Right lobe of liver (tissue), 6 donors: ENCODE measurements around the gene ADGRE2. TPM values are rescaled to one million over a fixed set of nuclear protein-coding genes. Genes with fewer than 3 reads are reported as not detected.

Source experiments
- ATAC-seq, 4 donors: fragments of 200-7000 bp; cut with Tn5 transposase; one replicate each; pipeline ENCODE4 v1.9.1; 2020; ENCODE audit warnings: mild to moderate bottlenecking in 4 of 4, moderate library complexity in 4 of 4
- DNase-seq, 3 donors: peaks; one replicate each; pipeline ENCODE4 v3.0.0-alpha.2; 2020
- H3K27ac ChIP-seq, 3 donors: fragments of 200-600 bp; one replicate each; pipeline ENCODE4 v1.8.0; 2022
- H3K27me3 ChIP-seq, 2 donors: fragments of 200-600 bp; one replicate each; pipeline ENCODE4 v1.8.0; 2022
- H3K36me3 ChIP-seq, 4 donors: fragments of 200-600 bp; sonication (generic) in 1 of 4; one replicate each; pipeline versions ENCODE4 v1.5.1 to v1.8.0; 2017 to 2022; ENCODE audit warnings: control low read depth in 1 of 4
- H3K4me1 ChIP-seq, 4 donors: fragments of 200-600 bp; sonication (generic) in 1 of 4; one replicate each; pipeline versions ENCODE4 v1.5.1 to v1.8.0; 2017 to 2022; ENCODE audit warnings: control low read depth in 1 of 4
- H3K4me3 ChIP-seq, 3 donors: fragments of 200-600 bp; one replicate each; pipeline ENCODE4 v1.8.0; 2022
- H3K9me3 ChIP-seq, 4 donors: fragments of 200-600 bp; sonication (generic) in 1 of 4; one replicate each; pipeline versions ENCODE4 v1.5.1 to v1.8.0; 2017 to 2022; ENCODE audit warnings: control low read depth in 1 of 4
- CTCF ChIP-seq, 4 donors: fragments of 200-600 bp in 3 of 4; fragments of 450-650 bp in 1 of 4; IDR thresholded peaks; one replicate each; pipeline versions ENCODE4 v1.5.1 to v1.8.0; 2016 to 2022; ENCODE audit warnings: antibody characterized with exemption in 4 of 4, mild to moderate bottlenecking in 2 of 4
- POLR2A ChIP-seq: fragments of 450-650 bp; IDR thresholded peaks from one replicate; pipeline ENCODE4 v1.6.1; 2017; ENCODE audit warnings: antibody characterized with exemption, mild to moderate bottlenecking
- WGBS: methylation state at CpG from one replicate; pipeline ENCODE4 v1.1.6; 2018; ENCODE audit warnings: low coverage, low lambda C conversion rate; ENCODE audit not compliant: insufficient coverage; ENCODE audit errors: missing lambda C conversion rate; 5-methylcytosine and 5-hydroxymethylcytosine counted together
- intact Hi-C, 2 donors: fragments of 100-400 bp; cut with DNase I; formaldehyde crosslinking; loops; one replicate each; pipeline versions ENCODE4 v1.11.2 to v1.14.1; 2022
- total RNA-seq, 6 experiments: library from RNA; depleted of rRNA in 2 of 6; stranded (reverse); fragments of >200 nt in 2 of 6; fragmentation: NEBNext Ultra II Directional in 3 of 6; extraction: Animal tissue kit (Norgen Biotek cat#: 25700) in 3 of 6; gene quantifications; one replicate each; pipeline versions ENCODE4 v1.1.0 to v1.2.4, GENCODE V29; 2016 to 2023
- donor health status: DM: no; HTN: yes; CAD: no.
- donor health status: DM: no; HTN: no; CAD: no.
- donor health status: DM: no; HTN: no; CAD: no.
- donor health status: DM: no; HTN: yes; CAD: no.
- donor health status: DM: no; HTN: yes; CAD: no.

The ADGRE2 gene
- total RNA-seq, 6 experiments from 2014 or later = 1.6 to 5.7 (median 1.9) TPM

- no peaks in the 10 kb centered on the region for H3K4me1 ChIP-seq
- H3K4me3 ChIP-seq = no peak overlapping the region
- TF ChIP-seq CTCF (IDR thresholded peaks at IDR 0.05) (no peak), POLR2A (no peak)
- WGBS = 49% methylated on average over 6 of the region's 6 CpGs
- DNase-seq = no peak
- H3K9me3 ChIP-seq = no peaks in the 10 kb centered on the region
- no peaks in the 10 kb centered on the region for H3K27me3 ChIP-seq
- H3K36me3 ChIP-seq = no peaks in the 10 kb centered on the region
- intact Hi-C loops = no loop called here
- no peak for ATAC-seq
- no peak overlapping the region for H3K27ac ChIP-seq
Measured at GRCh38 chr19:14748601-14749000, 29.8 kb downstream of the ADGRE2 start.

GRCh38 chr19:14746886-14747285 lies 31.5 kb downstream of the ADGRE2 start:
- no peak overlapping the region for H3K4me3 ChIP-seq
- H3K36me3 ChIP-seq = no peaks in the 10 kb centered on the region
- no peaks in the 10 kb centered on the region for H3K4me1 ChIP-seq
- H3K9me3 ChIP-seq = no peaks in the 10 kb centered on the region
- ATAC-seq = no peak
- DNase-seq = no peak
- no peak for TF ChIP-seq POLR2A
- TF ChIP-seq CTCF (IDR thresholded peaks at IDR 0.05) = no peak
- 45% methylated on average over 3 of the region's 4 CpGs for WGBS
- H3K27me3 ChIP-seq = no peaks in the 10 kb centered on the region
- intact Hi-C loops = no loop called here
- H3K27ac ChIP-seq = no peak overlapping the region

- WGBS = 70% methylated on average over 5 of the region's 5 CpGs
- no peak for DNase-seq
- Histone ChIP-seq H3K9me3 (no peaks in the 10 kb centered on the region), H3K4me3 (no peak overlapping the region), H3K27me3 (no peaks in the 10 kb centered on the region), H3K27ac (no peak overlapping the region), H3K4me1 (no peaks in the 10 kb centered on the region), H3K36me3 (no peaks in the 10 kb centered on the region)
- intact Hi-C loops = no loop called here
- TF ChIP-seq POLR2A = no peak
- TF ChIP-seq CTCF (IDR thresholded peaks at IDR 0.05) = no peak
- no peak for ATAC-seq
Measured at GRCh38 chr19:14735915-14736314, 42.4 kb downstream of the ADGRE2 start.

GRCh38 chr19:14733574-14733973 lies 44.8 kb downstream of the ADGRE2 start:
- DNase-seq = no peak
- Histone ChIP-seq H3K4me3 (no peak overlapping the region), H3K27ac (no peak overlapping the region), H3K4me1 (no peaks in the 10 kb centered on the region), H3K9me3 (no peaks in the 10 kb centered on the region), H3K27me3 (no peaks in the 10 kb centered on the region), H3K36me3 (no peaks in the 10 kb centered on the region)
- WGBS = 80% methylated on average over 1 of the region's 1 CpG
- ATAC-seq = no peak
- TF ChIP-seq POLR2A (no peak), CTCF (IDR thresholded peaks at IDR 0.05) (no peak)
- intact Hi-C loops = no loop called here

- Histone ChIP-seq H3K4me1 (no peaks in the 10 kb centered on the region), H3K27me3 (no peaks in the 10 kb centered on the region), H3K27ac (no peak overlapping the region), H3K36me3 (no peaks in the 10 kb centered on the region), H3K4me3 (no peak overlapping the region), H3K9me3 (peaks cover 0 to 3% (median 0%) of the 10 kb centered on the region in 4 donors)
- no peak for ATAC-seq
- no peak for TF ChIP-seq POLR2A
- no peak for TF ChIP-seq CTCF (IDR thresholded peaks at IDR 0.05)
- DNase-seq = no peak
- intact Hi-C loops = no loop called here
Measured at GRCh38 chr19:14732510-14732909, 45.9 kb downstream of the ADGRE2 start.
